ENCODE data around the gene CLDN24. TPM values are rescaled to one million over a fixed set of nuclear protein-coding genes. Genes with fewer than 3 reads are reported as not detected.
"Not testable (repeated sequence)": the region's sequence is repeated elsewhere in the genome, so short reads cannot be mapped to it uniquely, and the experiment has no call there.

CLDN24 gene
- total RNA-seq, 1 experiment from 2014 or later, result not detected

GRCh38 chr4:183326853-183327252, 4.6 kb upstream of the CLDN24 start:
- ATAC-seq, result no peak
- ChIA-PET POLR2A (no interaction called here), CTCF (interaction anchor here (0.9 kb wide), 1 partner anchor 274 kb away, joined by 5 read pairs; no protein-coding TSS in a partner anchor)
- H3K27me3 Mint-ChIP-seq (ENCODE audit: low read depth), result no peaks in the 10 kb centered on the region
- no peak for DNase-seq (ENCODE audit: low spot score)
- TF ChIP-seq TP53 (CRISPR knock-in tag; IDR thresholded peaks at IDR 0.05) (no peak), IRF2 (CRISPR knock-in tag; IDR thresholded peaks at IDR 0.05; ENCODE audit: borderline replicate concordance, low read depth) (no peak), E2F4 (CRISPR knock-in tag; IDR thresholded peaks at IDR 0.05; ENCODE audit: borderline replicate concordance, low read depth) (no peak), ATF1 (CRISPR knock-in tag; IDR thresholded peaks at IDR 0.05) (no peak), ETV6 (CRISPR knock-in tag; IDR thresholded peaks at IDR 0.05) (no peak), ELF4 (CRISPR knock-in tag; IDR thresholded peaks at IDR 0.05; ENCODE audit: low read depth) (no peak), EMX1 (CRISPR knock-in tag; IDR thresholded peaks at IDR 0.05) (no peak), SMAD4 (CRISPR knock-in tag; IDR thresholded peaks at IDR 0.05) (no peak), NR3C1 (CRISPR knock-in tag; conservative IDR thresholded peaks at IDR 0.05; ENCODE audit: low read depth) (no peak), ATF2 (CRISPR knock-in tag; IDR thresholded peaks at IDR 0.05; ENCODE audit: borderline replicate concordance, low read depth) (no peak), RORB (CRISPR knock-in tag; IDR thresholded peaks at IDR 0.05) (no peak), E2F5 (CRISPR knock-in tag; IDR thresholded peaks at IDR 0.05) (no peak), CBFB (CRISPR knock-in tag; IDR thresholded peaks at IDR 0.05; ENCODE audit: low read depth) (no peak)
- TF ChIP-seq, protein P1, sequence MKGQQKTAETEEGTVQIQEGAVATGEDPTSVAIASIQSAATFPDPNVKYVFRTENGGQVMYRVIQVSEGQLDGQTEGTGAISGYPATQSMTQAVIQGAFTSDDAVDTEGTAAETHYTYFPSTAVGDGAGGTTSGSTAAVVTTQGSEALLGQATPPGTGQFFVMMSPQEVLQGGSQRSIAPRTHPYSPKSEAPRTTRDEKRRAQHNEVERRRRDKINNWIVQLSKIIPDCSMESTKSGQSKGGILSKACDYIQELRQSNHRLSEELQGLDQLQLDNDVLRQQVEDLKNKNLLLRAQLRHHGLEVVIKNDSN (CRISPR knock-in tag; IDR thresholded peaks at IDR 0.05), result no peak
- TF ChIP-seq, protein P2, sequence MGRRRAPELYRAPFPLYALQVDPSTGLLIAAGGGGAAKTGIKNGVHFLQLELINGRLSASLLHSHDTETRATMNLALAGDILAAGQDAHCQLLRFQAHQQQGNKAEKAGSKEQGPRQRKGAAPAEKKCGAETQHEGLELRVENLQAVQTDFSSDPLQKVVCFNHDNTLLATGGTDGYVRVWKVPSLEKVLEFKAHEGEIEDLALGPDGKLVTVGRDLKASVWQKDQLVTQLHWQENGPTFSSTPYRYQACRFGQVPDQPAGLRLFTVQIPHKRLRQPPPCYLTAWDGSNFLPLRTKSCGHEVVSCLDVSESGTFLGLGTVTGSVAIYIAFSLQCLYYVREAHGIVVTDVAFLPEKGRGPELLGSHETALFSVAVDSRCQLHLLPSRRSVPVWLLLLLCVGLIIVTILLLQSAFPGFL (CRISPR knock-in tag; IDR thresholded peaks at IDR 0.05; ENCODE audit: borderline replicate concordance), result no peak
- H3K36me3 Mint-ChIP-seq, result peaks cover 22% of the 10 kb centered on the region
- no peak overlapping the region for H3K27ac Mint-ChIP-seq
- peaks cover 29% of the 10 kb centered on the region for H3K9me3 Mint-ChIP-seq
- H3K4me1 Mint-ChIP-seq, result no peaks in the 10 kb centered on the region
- H3K4me3 Mint-ChIP-seq, result no peak overlapping the region

GRCh38 chr4:183326387-183326786, 4.2 kb upstream of the CLDN24 start:
- H3K27me3 Mint-ChIP-seq (ENCODE audit: low read depth); CTCF ChIA-PET; H3K4me3 Mint-ChIP-seq; POLR2A ChIA-PET; DNase-seq (ENCODE audit: low spot score); H3K4me1 Mint-ChIP-seq; H3K27ac Mint-ChIP-seq; ATAC-seq: not testable (repeated sequence)
- H3K9me3 Mint-ChIP-seq, result peaks cover 29% of the 10 kb centered on the region
- H3K36me3 Mint-ChIP-seq, result peaks cover 22% of the 10 kb centered on the region

DNA sequence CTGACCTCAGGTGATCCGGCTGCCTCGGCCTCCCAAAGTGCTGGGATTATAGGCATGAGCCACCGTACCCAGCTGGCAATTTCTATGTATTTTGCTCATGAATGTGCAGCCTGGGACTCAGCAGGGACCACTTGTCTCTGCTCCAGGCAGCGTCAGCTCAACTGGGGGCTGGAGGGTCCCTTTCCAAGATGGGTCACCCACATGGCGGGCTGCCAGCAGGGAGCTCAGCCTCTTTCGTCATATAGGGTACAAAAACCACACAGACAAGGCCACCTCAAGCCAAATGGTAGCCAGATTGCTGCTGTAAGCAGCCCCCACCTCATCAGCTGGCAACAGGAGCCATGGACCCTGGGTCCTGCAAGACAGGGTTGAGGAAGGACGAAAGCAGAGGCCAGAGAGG, 2.4 kb upstream of the CLDN24 start:
- no peak for DNase-seq (ENCODE audit: low spot score)
- no peaks in the 10 kb centered on the region for H3K27me3 Mint-ChIP-seq (ENCODE audit: low read depth)
- CTCF ChIA-PET, result interaction anchor here (0.6 kb wide), 1 partner anchor 386 kb away, joined by 3 read pairs; no protein-coding TSS in a partner anchor
- no peaks in the 10 kb centered on the region for H3K4me1 Mint-ChIP-seq
- ATAC-seq, result no peak
- peaks cover 22% of the 10 kb centered on the region for H3K36me3 Mint-ChIP-seq
- H3K27ac Mint-ChIP-seq, result no peak overlapping the region
- H3K4me3 Mint-ChIP-seq, result no peak overlapping the region
- TF ChIP-seq MLX (CRISPR knock-in tag; IDR thresholded peaks at IDR 0.05) (no peak), FOXK1 (CRISPR knock-in tag; IDR thresholded peaks at IDR 0.05) (no peak), JAZF1 (CRISPR knock-in tag; IDR thresholded peaks at IDR 0.05) (no peak), ERG (CRISPR knock-in tag; IDR thresholded peaks at IDR 0.05) (no peak), NFATC4 (CRISPR knock-in tag; IDR thresholded peaks at IDR 0.05) (no peak), E2F5 (CRISPR knock-in tag; IDR thresholded peaks at IDR 0.05) (no peak), MAX (CRISPR knock-in tag; IDR thresholded peaks at IDR 0.05) (no peak)
- TF ChIP-seq, protein P3, sequence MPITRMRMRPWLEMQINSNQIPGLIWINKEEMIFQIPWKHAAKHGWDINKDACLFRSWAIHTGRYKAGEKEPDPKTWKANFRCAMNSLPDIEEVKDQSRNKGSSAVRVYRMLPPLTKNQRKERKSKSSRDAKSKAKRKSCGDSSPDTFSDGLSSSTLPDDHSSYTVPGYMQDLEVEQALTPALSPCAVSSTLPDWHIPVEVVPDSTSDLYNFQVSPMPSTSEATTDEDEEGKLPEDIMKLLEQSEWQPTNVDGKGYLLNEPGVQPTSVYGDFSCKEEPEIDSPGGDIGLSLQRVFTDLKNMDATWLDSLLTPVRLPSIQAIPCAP (CRISPR knock-in tag; IDR thresholded peaks at IDR 0.05), result no peak
- H3K9me3 Mint-ChIP-seq, result peaks cover 29% of the 10 kb centered on the region
- POLR2A ChIA-PET, result no interaction called here
